Activated naive CD8-positive, alpha-beta T cell treated with anti-CD3 and anti-CD28 coated beads for 36 hours (primary cell): Measurements from ENCODE around the gene FNDC10. TPM values are rescaled to one million over a fixed set of nuclear protein-coding genes. Genes with fewer than 3 reads are reported as not detected.

Experiments
- DNase-seq: peaks from one replicate; pipeline ENCODE4 v3.0.0; 2021
- H3K27ac Mint-ChIP-seq: one replicate; pipeline ENCODE4 v1.8.0; 2022; ENCODE audit warnings: mild to moderate bottlenecking, moderate library complexity, mixed read lengths
- H3K27me3 Mint-ChIP-seq: one replicate; pipeline ENCODE4 v1.8.0; 2022; ENCODE audit warnings: mild to moderate bottlenecking, mixed read lengths
- H3K36me3 Mint-ChIP-seq: one replicate; pipeline ENCODE4 v1.8.0; 2021; ENCODE audit warnings: mild to moderate bottlenecking, mixed read lengths
- H3K4me1 Mint-ChIP-seq: one replicate; pipeline ENCODE4 v1.8.0; 2021; ENCODE audit warnings: mixed read lengths
- H3K4me3 Mint-ChIP-seq: one replicate; pipeline ENCODE4 v1.8.0; 2022; ENCODE audit warnings: mild to moderate bottlenecking, moderate library complexity, mixed read lengths
- H3K9me3 Mint-ChIP-seq: one replicate; pipeline ENCODE4 v1.8.0; 2022; ENCODE audit warnings: mixed read lengths
- total RNA-seq, 2 experiments: library from RNA; stranded (reverse); gene quantifications; one replicate each; pipeline ENCODE4 v1.2.3, GENCODE V29; 2021

FNDC10 gene
- total RNA-seq, 2 experiments from 2014 or later: 2.9 to 3.3 TPM

DNA sequence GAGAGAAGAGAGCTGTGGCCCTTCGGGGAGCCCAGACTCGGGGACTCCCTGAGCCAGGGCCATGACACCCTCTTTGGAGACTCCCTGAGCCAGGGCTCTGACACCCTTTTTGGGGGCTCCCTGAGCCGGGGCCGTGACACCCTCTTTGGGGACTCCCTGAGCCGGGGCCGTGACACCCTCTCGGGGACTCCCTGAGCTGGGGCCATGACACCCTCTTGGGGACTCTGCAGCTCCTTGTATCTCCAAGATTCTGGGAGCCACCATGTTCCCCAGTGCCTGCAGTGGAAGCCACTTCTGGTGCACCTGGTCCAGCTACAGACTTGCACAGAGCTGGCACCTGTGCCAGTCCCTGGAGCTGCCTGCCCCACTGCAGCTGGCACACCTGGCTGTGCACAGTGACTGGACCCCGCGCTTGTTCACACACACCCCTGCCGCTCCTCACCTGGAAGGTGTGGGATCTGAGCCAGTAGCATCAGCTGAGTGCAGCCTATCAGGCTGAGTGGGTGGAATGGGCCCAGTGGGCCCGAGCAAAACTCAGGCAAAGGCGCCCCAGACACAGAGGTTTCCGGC, 21.5 kb downstream of the FNDC10 start:
- no peak overlapping the region for H3K27ac Mint-ChIP-seq
- H3K36me3 Mint-ChIP-seq: peaks cover 7% of the 10 kb centered on the region
- H3K4me1 Mint-ChIP-seq: peaks cover 10% of the 10 kb centered on the region
- no peak for DNase-seq
- no peaks in the 10 kb centered on the region for H3K9me3 Mint-ChIP-seq
- peaks cover 6% of the 10 kb centered on the region for H3K27me3 Mint-ChIP-seq
- no peak overlapping the region for H3K4me3 Mint-ChIP-seq

DNA sequence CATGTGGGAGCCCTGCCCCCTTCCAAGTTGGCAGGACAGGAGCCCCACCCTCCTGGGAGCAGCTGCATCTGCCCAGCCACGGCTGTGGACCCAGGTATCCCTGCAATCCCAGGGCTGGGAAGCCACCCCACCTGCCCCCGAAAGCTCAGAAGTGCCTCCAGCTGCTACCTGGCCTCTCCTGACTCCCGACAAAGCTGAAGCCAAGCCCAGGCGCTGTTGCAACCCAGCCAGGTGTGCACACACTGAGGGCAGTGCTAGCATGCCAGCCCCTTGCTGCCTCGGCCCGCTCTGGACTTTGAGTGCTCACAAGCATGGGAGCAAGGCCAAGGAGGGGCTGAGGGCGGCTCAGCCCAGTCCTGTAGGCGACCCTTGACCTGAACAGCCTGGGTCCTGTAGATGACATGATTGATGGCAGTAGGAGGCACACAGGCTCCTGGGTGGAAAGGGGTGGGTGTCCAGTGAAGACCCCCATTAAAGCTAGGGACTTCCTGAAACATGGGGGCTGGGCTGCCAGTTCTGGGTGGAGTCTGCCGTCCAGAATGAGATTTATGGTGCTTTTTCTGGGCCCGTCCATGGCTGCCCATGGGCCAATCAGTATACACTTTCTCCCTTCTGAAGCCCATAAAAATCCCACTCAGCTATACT, 22.4 kb downstream of the FNDC10 start:
- Mint-ChIP-seq H3K27ac (no peak overlapping the region), H3K4me1 (peaks cover 12% of the 10 kb centered on the region)

DNA sequence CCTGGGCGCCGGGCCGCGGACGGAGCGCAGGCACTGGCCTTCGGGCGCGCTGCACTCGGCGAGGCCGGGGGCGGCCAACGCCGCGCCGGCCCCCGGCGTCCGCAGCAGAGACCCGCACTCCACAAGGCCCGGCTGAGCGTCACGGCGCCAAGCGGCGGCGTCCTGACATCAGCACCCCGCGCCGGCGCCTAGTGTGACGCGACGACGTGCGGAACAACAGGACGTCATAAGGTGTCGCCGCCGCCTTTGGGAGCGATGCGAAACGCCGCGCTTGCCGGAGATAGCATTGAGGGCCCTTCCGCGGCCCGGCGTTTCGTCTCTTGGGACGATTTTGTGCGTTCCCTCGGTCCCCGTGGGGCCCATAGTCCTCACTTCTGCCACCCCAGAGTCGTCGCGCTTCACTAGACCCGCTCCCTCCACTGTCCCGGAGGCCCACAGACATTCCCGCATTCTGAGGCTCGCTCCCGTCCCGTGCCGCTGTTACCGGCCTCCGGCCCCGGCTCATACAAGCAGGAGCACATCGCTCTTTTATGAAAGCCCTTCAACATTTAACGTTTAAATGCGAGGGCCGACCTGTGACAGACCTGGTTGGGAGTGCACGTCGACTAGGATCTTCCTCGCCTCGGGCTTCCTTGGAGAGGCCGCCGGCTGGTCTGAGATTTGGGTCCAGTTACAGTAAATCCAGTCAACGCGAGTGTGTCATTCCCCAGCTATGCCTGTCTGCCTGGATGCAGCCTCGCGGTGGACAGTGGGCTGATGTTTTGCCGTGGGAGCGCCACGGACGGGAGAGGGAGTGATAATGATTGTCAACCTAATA, 25.0 kb downstream of the FNDC10 start, which contains the start of gene SSU72:
Gene SSU72 (minus strand): TSS at position 143 of the 817 bp plus-strand sequence. CDS start 306 bp downstream, outside the sequence.
- DNase-seq: peak; percentile 94
- Mint-ChIP-seq H3K27ac (peak within 1 kb of the TSS; percentile 99), H3K4me1 (peaks cover 24% of the 10 kb centered on the region), H3K4me3 (peak within 1 kb of the TSS; percentile 97), H3K36me3 (peaks cover 27% of the 10 kb centered on the region), H3K27me3 (no peaks in the 10 kb centered on the region), H3K9me3 (no peaks in the 10 kb centered on the region)

More for the DNA sequence above, 22.4 kb downstream of the FNDC10 start:
- H3K27me3 Mint-ChIP-seq: peaks cover 6% of the 10 kb centered on the region
- H3K4me3 Mint-ChIP-seq: no peak overlapping the region
- H3K36me3 Mint-ChIP-seq: peaks cover 15% of the 10 kb centered on the region
- no peak for DNase-seq
- no peaks in the 10 kb centered on the region for H3K9me3 Mint-ChIP-seq

DNA sequence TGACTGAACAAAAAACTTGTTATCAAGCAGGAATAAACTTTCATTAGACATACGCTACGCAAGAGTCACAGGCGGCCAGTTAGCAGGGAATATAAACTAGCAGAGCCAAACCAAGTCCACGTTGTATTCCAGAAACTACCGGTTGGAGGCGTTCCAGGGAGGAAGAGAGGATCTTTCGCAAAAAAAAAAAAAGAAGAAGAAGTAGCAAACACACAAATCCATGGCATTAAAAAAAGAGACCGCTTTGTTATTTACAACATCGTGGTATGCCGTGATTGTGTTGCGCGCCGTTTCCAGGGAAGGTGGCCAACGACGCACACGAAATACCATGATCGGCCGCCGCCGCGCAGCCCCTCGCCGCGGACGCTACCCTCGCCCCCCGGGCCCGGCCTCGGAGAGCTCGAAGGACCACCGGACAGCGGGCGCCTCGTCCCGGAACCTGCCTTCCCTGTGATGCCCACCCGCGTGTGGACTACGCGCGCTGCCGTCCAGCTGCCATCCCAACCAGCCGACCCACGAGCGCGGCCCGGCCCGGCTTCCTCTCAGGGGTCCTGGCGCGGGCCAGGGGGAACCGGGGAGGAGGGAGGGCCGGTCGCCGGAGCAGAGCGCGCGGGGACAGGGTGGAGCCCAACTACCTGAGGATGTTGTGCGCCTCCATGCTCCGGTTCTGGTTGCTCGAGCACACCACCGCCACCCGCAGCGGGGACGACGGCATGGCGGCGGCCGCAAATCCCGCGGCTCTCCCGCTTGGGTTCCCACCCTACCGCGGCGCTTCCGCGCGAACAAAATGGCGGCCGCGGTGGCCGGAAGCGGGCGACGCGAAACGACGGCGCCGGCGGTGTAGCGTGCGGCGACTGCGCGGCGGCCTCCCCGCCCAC, 25.9 kb downstream of the FNDC10 start:
- peaks cover 30% of the 10 kb centered on the region for H3K4me1 Mint-ChIP-seq
- peak; percentile 82 for DNase-seq
- no peaks in the 10 kb centered on the region for H3K27me3 Mint-ChIP-seq
- peak overlapping the region; percentile 98 for H3K27ac Mint-ChIP-seq
- H3K4me3 Mint-ChIP-seq: peak overlapping the region; percentile 97
- H3K36me3 Mint-ChIP-seq: peaks cover 32% of the 10 kb centered on the region
- H3K9me3 Mint-ChIP-seq: no peaks in the 10 kb centered on the region

DNA sequence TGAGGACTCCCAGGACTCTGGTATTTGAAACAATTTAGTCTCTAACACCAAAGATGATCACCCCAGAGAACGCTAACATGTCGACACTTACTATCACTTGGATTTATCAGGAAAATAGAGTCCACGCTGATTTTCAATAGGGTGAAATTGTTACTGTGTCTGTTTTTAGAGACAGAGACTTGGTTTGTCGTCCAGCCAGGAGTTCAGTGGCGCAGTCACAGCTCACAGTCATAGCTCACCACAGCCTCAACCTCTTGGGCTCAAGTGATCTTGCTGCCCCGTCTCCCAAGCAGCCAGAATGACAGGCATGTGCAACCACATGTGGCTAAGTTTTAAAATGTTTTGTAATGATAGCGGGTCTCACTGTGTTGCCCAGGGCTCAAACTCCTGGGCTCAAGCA, 30.6 kb downstream of the FNDC10 start:
- Mint-ChIP-seq H3K27ac (peak overlapping the region; percentile 62), H3K4me3 (no peak overlapping the region), H3K27me3 (no peaks in the 10 kb centered on the region), H3K36me3 (peaks cover 62% of the 10 kb centered on the region), H3K4me1 (peaks cover 40% of the 10 kb centered on the region), H3K9me3 (no peaks in the 10 kb centered on the region)
- no peak for DNase-seq

DNA sequence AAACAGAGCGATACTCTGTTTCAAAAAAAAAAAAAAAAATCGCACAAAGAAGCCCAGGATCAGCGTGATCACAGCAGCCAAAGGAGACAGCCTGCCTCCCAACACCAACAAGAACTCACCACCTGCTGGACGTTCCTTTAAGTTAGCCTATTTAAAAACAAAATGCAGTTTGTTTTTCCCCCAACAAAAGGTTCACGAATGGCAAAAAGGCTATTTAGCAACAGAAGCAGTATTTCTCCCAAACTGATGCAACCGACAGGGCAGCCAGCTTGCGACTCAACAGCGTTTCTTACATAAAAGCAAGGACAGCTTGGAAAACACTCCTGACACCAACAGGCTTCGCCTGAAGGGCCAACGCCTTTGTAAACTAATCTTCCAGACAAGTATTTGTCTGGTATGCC, 32.0 kb downstream of the FNDC10 start:
- Mint-ChIP-seq H3K27ac (no peak overlapping the region), H3K4me3 (no peak overlapping the region), H3K4me1 (peaks cover 40% of the 10 kb centered on the region), H3K9me3 (no peaks in the 10 kb centered on the region), H3K27me3 (no peaks in the 10 kb centered on the region), H3K36me3 (peaks cover 59% of the 10 kb centered on the region)
- DNase-seq: no peak

DNA sequence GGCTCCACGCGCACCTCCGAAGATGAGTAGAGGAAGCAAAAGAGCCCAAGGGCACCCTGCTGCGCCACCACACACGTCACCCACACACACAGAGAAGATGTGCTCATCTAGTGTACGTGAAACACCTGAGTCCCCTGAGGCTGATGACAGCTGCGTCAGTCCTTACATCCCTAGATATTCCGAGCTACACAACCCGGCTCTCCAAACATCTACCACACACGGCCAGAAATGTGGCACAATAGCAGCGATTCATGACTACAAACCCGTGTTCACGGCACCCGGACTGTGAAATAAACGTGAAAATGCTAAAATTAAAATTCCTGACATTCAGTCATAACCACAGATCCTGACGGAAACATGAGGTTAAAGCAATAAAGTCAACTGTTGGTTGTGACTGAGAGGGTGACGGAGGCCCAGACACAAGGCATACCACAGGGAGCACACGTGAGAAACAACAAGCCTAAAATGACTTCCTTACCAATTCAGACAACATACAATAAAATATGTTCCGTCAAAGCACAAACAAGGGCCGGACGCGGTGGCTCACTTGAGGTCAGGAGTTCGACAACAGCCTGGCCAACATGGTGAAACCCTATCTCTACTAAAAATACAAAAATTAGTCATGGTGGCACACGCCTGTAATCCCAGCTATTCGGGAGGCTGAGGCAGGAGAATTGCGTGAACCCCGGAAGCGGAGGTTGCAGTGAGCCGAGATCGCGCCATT, 32.6 kb downstream of the FNDC10 start:
- Mint-ChIP-seq H3K9me3 (no peaks in the 10 kb centered on the region), H3K27me3 (no peaks in the 10 kb centered on the region), H3K4me3 (no peak overlapping the region), H3K4me1 (peaks cover 37% of the 10 kb centered on the region), H3K27ac (peak overlapping the region; percentile 17), H3K36me3 (peaks cover 55% of the 10 kb centered on the region)
- DNase-seq: no peak

DNA sequence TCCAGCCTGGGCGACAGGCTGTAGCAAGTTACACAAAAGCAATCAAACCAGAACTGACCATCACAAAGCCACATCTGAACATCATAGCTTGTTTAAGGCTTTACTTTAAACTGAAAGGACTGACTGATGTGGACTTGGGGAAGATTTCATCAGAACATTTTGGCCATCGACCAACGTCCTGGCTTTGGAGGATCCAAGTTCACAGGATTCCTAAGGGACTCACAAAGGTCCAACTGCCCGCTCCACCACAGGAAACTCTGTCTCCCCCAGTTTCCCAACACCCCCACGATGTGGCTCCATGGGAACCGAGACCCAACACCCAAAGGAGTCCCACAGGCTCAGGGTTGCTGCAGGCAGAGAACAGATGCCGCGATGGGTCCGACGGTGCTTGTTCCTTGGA, 34.6 kb downstream of the FNDC10 start:
- H3K4me3 Mint-ChIP-seq: no peak overlapping the region
- H3K27me3 Mint-ChIP-seq: no peaks in the 10 kb centered on the region
- H3K36me3 Mint-ChIP-seq: peaks cover 52% of the 10 kb centered on the region
- peak overlapping the region; percentile 54 for H3K27ac Mint-ChIP-seq
- H3K4me1 Mint-ChIP-seq: peaks cover 31% of the 10 kb centered on the region
- H3K9me3 Mint-ChIP-seq: no peaks in the 10 kb centered on the region
- no peak for DNase-seq

DNA sequence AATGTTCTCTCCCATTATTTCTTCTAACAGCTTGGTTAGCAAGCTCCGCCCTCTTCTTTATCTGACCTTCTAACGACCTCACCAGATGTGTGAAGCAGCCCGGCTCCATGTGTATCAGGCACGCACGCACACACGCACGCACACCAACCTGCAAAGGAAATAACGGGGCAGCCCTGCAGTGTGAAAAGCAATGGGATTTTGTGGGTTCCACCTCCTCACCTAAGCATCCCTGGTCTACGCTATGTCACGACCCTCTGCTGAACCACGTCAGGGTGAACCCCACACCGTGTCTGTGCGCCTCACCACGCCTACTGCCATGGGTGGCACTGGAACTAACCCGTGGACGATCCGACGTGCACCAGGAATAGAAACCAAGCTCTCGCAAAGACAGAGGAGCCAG, 35.7 kb downstream of the FNDC10 start:
- no peaks in the 10 kb centered on the region for H3K9me3 Mint-ChIP-seq
- no peak overlapping the region for H3K4me3 Mint-ChIP-seq
- H3K36me3 Mint-ChIP-seq: peaks cover 46% of the 10 kb centered on the region
- no peak for DNase-seq
- no peak overlapping the region for H3K27ac Mint-ChIP-seq
- H3K4me1 Mint-ChIP-seq: peaks cover 22% of the 10 kb centered on the region
- H3K27me3 Mint-ChIP-seq: no peaks in the 10 kb centered on the region

DNA sequence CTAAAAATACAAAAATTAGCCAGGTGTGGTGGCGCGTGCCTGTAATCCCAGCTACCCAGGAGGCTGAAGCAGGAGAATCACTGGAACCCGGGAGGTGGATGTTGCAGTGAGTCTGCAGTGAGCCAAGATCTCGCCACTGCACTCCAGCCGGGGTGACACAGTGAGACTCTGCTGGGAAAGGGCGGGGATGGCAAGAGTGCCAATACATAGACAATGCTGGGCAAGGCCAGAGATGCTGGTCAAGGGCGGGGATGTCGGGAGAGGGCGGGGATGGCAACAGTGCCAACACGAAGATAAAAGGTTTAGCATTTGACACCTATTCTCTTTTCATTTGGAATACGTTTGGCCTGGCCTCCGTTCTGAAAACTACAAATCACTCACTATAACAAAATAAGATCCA, 36.2 kb downstream of the FNDC10 start:
- Mint-ChIP-seq H3K4me3 (no peak overlapping the region), H3K27me3 (no peaks in the 10 kb centered on the region), H3K9me3 (no peaks in the 10 kb centered on the region), H3K4me1 (peaks cover 20% of the 10 kb centered on the region), H3K36me3 (peaks cover 46% of the 10 kb centered on the region), H3K27ac (no peak overlapping the region)
- DNase-seq: no peak

DNA sequence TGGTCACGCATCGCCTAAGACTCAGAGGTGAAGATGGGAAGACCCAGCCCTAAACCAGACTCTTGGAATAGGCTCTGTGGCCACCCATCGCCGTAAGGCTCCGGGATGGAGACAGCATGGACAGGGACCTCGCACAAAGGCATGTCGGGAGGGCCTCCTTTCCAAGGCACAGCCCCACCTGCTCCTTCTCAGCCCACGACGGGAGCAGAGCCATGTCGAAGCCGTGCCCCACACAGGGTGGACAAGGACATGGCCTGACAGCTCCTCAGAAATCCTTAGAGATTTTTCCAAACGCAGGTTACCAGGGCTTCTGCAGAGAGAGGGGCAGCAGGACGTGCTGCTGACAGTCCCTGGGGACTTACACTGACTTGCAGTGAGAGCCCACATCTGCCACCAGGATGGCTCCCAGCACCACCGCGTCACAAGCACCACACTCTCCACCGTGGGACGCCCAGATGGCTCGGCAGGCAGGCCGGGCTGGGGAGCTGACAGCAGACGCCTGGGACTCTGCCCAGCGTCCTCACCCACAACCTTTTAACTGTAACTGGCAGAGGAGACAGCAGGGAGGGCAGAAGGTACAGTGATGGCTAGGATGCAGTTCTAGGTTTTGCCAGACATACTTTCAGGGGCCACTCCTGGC, 37.3 kb downstream of the FNDC10 start:
- H3K36me3 Mint-ChIP-seq: peaks cover 43% of the 10 kb centered on the region
- DNase-seq: no peak

DNA sequence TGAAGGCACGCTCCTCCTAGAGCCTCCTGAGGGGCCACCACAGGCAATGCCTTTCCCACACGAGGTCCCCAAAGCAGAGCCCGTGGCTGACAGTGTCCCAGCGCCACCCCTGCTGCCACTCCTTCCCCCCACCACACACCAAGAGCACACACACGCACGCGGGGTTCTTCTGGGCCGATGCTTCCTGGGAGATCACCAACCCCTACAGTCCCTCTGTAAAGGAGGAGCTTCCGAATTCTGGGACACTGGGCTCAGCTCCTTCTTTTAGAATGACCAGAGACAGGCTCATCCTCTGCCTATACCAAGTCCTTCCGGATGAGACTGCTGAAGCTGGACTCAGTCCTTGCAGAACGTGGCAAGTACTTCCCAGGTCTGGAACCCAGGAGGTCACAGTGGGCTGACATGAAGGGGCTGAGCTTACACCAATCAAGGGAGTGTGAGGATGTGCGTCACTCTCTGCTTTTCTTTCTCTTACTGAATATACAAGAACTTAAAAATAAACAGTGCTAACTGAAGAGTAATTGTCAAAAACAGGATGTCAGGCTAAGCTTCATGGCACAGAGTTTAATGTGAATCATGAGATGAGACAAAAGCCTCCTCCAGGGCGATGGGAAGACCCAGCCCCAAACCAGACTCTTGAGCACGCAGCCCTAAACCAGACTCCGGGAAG, 38.0 kb downstream of the FNDC10 start:
- DNase-seq: no peak
- Mint-ChIP-seq H3K4me1 (peaks cover 15% of the 10 kb centered on the region), H3K9me3 (no peaks in the 10 kb centered on the region), H3K4me3 (no peak overlapping the region), H3K27me3 (no peaks in the 10 kb centered on the region), H3K27ac (peak overlapping the region; percentile 20), H3K36me3 (peaks cover 35% of the 10 kb centered on the region)

More for the DNA sequence above, 37.3 kb downstream of the FNDC10 start:
- no peak overlapping the region for H3K4me3 Mint-ChIP-seq
- H3K27me3 Mint-ChIP-seq: no peaks in the 10 kb centered on the region
- no peaks in the 10 kb centered on the region for H3K9me3 Mint-ChIP-seq
- no peak overlapping the region for H3K27ac Mint-ChIP-seq
- H3K4me1 Mint-ChIP-seq: peaks cover 19% of the 10 kb centered on the region

DNA sequence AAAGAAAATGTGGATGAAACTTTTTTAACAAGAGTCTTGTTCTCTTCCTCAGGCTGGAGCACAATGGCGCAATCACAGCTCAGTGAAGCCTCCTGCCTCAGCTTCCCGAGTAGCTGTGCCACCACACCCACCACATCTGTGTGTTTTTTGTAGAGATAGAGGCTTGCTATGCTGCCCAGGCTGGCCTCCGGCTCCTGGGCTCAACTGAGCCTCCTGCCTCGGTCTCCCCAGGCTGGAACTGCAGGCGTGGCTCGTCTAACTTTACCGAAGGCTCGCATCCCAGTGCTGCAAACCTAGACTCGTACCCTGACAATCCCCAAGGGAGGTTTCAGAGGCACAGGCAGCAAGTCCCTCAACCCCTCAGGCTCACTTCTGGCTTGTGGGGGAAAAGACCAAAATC, 39.8 kb downstream of the FNDC10 start:
- Mint-ChIP-seq H3K27me3 (no peaks in the 10 kb centered on the region), H3K9me3 (no peaks in the 10 kb centered on the region), H3K4me3 (no peak overlapping the region), H3K27ac (no peak overlapping the region), H3K36me3 (peaks cover 23% of the 10 kb centered on the region), H3K4me1 (peaks cover 5% of the 10 kb centered on the region)
- DNase-seq: no peak
